ENCODE results near the gene ADGRA1. TPM values are rescaled to one million over a fixed set of nuclear protein-coding genes. Genes with fewer than 3 reads are reported as not detected.

Gene ADGRA1
- total and polyA plus RNA-seq, 2 of the 13 experiments (the other 11 are each of a cell fraction or from before 2014, with no cell fraction given), result not detected

DNA sequence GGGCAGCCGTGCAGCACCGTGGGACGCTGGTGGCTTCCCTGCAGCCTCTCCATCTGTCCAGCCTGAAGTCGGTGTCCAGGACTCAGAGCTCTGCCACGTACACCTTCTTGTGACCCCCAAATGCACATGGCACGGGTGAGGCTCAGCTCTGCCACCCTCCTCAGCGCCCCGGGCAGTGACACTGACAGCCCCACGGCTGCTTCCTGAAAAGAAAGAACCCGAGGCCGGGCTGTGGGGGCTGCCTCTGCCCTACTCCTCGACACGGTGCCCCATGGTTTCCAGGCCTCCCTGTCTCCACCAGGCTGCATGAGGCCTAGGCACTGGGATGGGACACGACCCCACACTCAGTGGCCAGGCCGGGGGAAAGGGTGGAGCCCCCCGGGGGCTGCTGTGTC is 13.7 kb downstream of the ADGRA1 start:
- CTCF ChIA-PET (ENCODE audit: low intra/inter-chr PET ratio, low total read pairs), result no interaction called here
- no TSS peak for BruUV-seq (replicated peaks)
- Histone ChIP-seq H2AFZ (ENCODE audit: low read length) (no peak overlapping the region), H3K9ac (ENCODE audit: insufficient read depth, low read depth, low read length) (no peak overlapping the region), H3K4me2 (ENCODE audit: low read depth, low read length) (no peak overlapping the region), H3K27ac (ENCODE audit: extremely low read length, insufficient read depth, low read length) (no peak overlapping the region), H3K36me3 (replicated peaks in 1 of 2; ENCODE audit: control insufficient read depth in 1 of 2, insufficient read depth in 2 of 2, low read length in 2 of 2) (no peaks in the 10 kb centered on the region), H3K9me3 (ENCODE audit: low read length) (no peaks in the 10 kb centered on the region), H3K27me3 (ENCODE audit: control insufficient read depth in 1 of 2, insufficient read depth in 2 of 2, low read length in 2 of 2) (peaks cover 12 to 71% of the 10 kb centered on the region in 2 experiments; a peak in 4 of 5 replicates), H3K4me1 (ENCODE audit: insufficient read depth, low read length) (no peaks in the 10 kb centered on the region), H4K20me1 (ENCODE audit: insufficient read depth, low read length) (0 out of 2 replicates have a peak, but pooled peaks cover 2% of the 10 kb centered on the region), H3K79me2 (ENCODE audit: insufficient read depth, low read length) (no peaks in the 10 kb centered on the region), H3K4me3 (replicated peaks in 1 of 3; ENCODE audit: insufficient read depth in 1 of 3, low read depth in 2 of 3, low read length in 3 of 3) (no peak overlapping the region)
- no peak for FAIRE-seq
- ATAC-seq, result no peak
- in situ Hi-C loops (cut with HindIII; ENCODE audit: extremely low pct_ligation_motif_present, low pct_unique_long_range_greater_than_20kb), result no loop called here
- POLR2A ChIA-PET, result no interaction called here
- WGBS (ENCODE audit: low lambda C conversion rate), result 6% methylated on average over 15 of the region's 16 CpGs
- no peak for TF ChIP-seq ZNF329 (CRISPR knock-in tag; IDR thresholded peaks at IDR 0.05; ENCODE audit: low read depth)
- no peak for DNase-seq (ENCODE audit: low spot score)
- intact Hi-C loops (cut with micrococcal nuclease; ENCODE audit: unreplicated experiment), result no loop called here

DNA sequence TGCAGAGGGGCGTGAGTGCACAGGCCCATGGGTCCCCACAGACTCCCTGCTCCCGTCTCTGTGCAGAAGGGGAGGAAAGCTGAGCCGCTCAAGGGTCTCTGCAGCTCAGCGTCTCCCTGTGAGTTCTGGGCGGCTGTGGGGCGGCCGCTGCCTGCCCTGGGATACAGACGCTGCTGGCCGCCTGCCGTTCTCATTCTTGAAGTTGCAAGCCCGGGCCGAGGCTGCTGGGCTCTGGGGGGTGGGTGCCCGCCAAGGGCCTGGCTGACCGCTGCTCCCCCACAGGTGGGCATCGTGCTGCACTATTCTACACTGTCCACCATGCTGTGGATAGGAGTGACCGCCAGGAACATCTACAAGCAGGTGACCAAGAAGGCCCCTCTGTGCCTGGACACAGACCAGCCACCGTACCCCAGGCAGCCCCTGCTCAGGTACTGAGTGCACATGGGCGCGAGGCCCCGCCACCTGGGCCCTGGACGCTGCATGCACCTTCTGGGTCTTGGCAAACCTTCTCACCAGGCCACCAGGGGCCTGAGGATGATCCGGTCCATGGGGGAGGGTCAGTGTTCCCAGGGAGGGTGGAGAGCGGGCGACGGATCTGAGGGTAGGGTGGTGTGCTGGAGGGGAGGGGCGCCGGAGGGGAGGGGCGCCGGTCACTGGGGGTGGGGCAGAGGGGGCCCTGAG is 14.8 kb downstream of the ADGRA1 start:
- Histone ChIP-seq H3K27me3 (ENCODE audit: control insufficient read depth in 1 of 2, insufficient read depth in 2 of 2, low read length in 2 of 2) (peaks cover 12 to 59% of the 10 kb centered on the region in 2 experiments; a peak in 4 of 5 replicates), H3K4me3 (replicated peaks in 1 of 3; ENCODE audit: insufficient read depth in 1 of 3, low read depth in 2 of 3, low read length in 3 of 3) (no peak overlapping the region), H3K9me3 (ENCODE audit: low read length) (peaks cover 6% of the 10 kb centered on the region), H2AFZ (ENCODE audit: low read length) (no peak overlapping the region), H3K79me2 (ENCODE audit: insufficient read depth, low read length) (no peaks in the 10 kb centered on the region), H4K20me1 (ENCODE audit: insufficient read depth, low read length) (no peaks in the 10 kb centered on the region), H3K36me3 (replicated peaks in 1 of 2; ENCODE audit: control insufficient read depth in 1 of 2, insufficient read depth in 2 of 2, low read length in 2 of 2) (no peaks in the 10 kb centered on the region), H3K9ac (ENCODE audit: insufficient read depth, low read depth, low read length) (no peak overlapping the region), H3K27ac (ENCODE audit: extremely low read length, insufficient read depth, low read length) (no peak overlapping the region), H3K4me2 (ENCODE audit: low read depth, low read length) (no peak overlapping the region), H3K4me1 (ENCODE audit: insufficient read depth, low read length) (no peaks in the 10 kb centered on the region)
- TF ChIP-seq HMG20A (CRISPR knock-in tag; IDR thresholded peaks at IDR 0.05; ENCODE audit: borderline replicate concordance), result no peak
- TF ChIP-seq ZBTB7A (CRISPR knock-in tag; IDR thresholded peaks at IDR 0.05), result no peak
- TF ChIP-seq NPAS2 (CRISPR knock-in tag; IDR thresholded peaks at IDR 0.05; ENCODE audit: borderline replicate concordance), result no peak
- no peak for TF ChIP-seq ZNF138 (CRISPR knock-in tag; IDR thresholded peaks at IDR 0.05; ENCODE audit: low read depth)
- TF ChIP-seq, protein P1, sequence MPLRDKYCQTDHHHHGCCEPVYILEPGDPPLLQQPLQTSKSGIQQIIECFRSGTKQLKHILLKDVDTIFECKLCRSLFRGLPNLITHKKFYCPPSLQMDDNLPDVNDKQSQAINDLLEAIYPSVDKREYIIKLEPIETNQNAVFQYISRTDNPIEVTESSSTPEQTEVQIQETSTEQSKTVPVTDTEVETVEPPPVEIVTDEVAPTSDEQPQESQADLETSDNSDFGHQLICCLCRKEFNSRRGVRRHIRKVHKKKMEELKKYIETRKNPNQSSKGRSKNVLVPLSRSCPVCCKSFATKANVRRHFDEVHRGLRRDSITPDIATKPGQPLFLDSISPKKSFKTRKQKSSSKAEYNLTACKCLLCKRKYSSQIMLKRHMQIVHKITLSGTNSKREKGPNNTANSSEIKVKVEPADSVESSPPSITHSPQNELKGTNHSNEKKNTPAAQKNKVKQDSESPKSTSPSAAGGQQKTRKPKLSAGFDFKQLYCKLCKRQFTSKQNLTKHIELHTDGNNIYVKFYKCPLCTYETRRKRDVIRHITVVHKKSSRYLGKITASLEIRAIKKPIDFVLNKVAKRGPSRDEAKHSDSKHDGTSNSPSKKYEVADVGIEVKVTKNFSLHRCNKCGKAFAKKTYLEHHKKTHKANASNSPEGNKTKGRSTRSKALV (CRISPR knock-in tag; IDR thresholded peaks at IDR 0.05), result no peak
- TF ChIP-seq NCOA5 (CRISPR knock-in tag; IDR thresholded peaks at IDR 0.05), result no peak
- no peak for TF ChIP-seq HDAC1 (CRISPR knock-in tag; IDR thresholded peaks at IDR 0.05)
- no peak for TF ChIP-seq TP53 (CRISPR knock-in tag; conservative IDR thresholded peaks at IDR 0.05)
- no peak for TF ChIP-seq ELF4 (CRISPR knock-in tag; IDR thresholded peaks at IDR 0.05; ENCODE audit: borderline replicate concordance)
- no peak for TF ChIP-seq PTBP1 (IDR thresholded peaks at IDR 0.05; ENCODE audit: low read depth, low read length, poor library complexity, severe bottlenecking)
- no peak for TF ChIP-seq ZNF839 (CRISPR knock-in tag; IDR thresholded peaks at IDR 0.05; ENCODE audit: borderline replicate concordance)
- POLR2A ChIA-PET, result no interaction called here
- intact Hi-C loops (cut with micrococcal nuclease; ENCODE audit: unreplicated experiment), result no loop called here
- DNase-seq (ENCODE audit: low spot score) (no peak), FAIRE-seq (no peak), ATAC-seq (no peak)
- in situ Hi-C loops (cut with HindIII; ENCODE audit: extremely low pct_ligation_motif_present, low pct_unique_long_range_greater_than_20kb), result no loop called here
- no TSS peak for BruUV-seq (replicated peaks)
- CTCF ChIA-PET (ENCODE audit: low intra/inter-chr PET ratio, low total read pairs), result no interaction called here
- 0% methylated on average over 1 of the region's 29 CpGs for WGBS (ENCODE audit: low lambda C conversion rate)

Data from HepG2 (cell line).